Measurements from ENCODE around the gene LNX2. TPM values are rescaled to one million over a fixed set of nuclear protein-coding genes. Genes with fewer than 3 reads are reported as not detected.

LNX2 gene
- total and polyA plus RNA-seq, 2 of the 4 experiments (the other 2 are of a cell fraction): 3.1 to 7.2 TPM

DNA sequence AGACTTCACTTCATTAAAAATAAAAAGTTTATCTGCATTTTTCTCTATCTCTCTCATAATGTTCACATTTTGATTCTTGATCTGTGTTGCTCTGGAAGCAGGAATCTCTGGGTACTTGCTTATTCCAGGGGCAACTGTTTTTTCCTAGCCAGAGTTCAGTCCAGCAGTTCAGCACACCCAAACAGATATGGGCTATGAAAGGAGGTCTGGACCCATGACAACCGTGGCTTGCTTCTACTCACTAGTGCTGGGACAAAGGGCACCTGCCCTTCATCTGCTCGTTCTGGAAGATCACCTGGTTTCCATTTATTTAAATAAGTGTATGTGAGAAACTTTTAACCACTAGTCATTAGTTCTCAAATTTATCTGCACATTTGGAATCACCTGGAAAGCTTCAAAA lies 37.4 kb upstream of the LNX2 start:
- Histone ChIP-seq H3K4me3 (ENCODE audit: insufficient read depth, low read depth, low read length) (no peak overlapping the region), H3K79me1 (ENCODE audit: low read depth in 1 of 2, low read length in 2 of 2) (peaks cover 26 to 41% of the 10 kb centered on the region in 2 experiments), H2AFZ (replicated peaks; ENCODE audit: low read length, poor library complexity) (no peak overlapping the region), H4K8ac (ENCODE audit: low read depth in 2 of 2, low read length in 2 of 2) (peak overlapping the region in 1 of 2 experiments; percentile 12; a peak in 1 of 4 replicates), H3K36me3 (ENCODE audit: control insufficient read depth, insufficient read depth, low read length) (peaks cover 2% of the 10 kb centered on the region), H2AK5ac (ENCODE audit: low read depth, low read length) (no peak overlapping the region), H3K9ac (ENCODE audit: low read depth, low read length) (no peak overlapping the region), H3K18ac (ENCODE audit: low read depth, low read length) (peak overlapping the region; percentile 17; the same call in 1 of the 2 replicates), H3K27me3 (ENCODE audit: control insufficient read depth, insufficient read depth, low read length) (no peaks in the 10 kb centered on the region), H3K23ac (ENCODE audit: low read depth, low read length) (no peak overlapping the region), H3K56ac (ENCODE audit: extremely low read depth, insufficient read depth, low read length) (no peak overlapping the region), H3K9me3 (ENCODE audit: control insufficient read depth, insufficient read depth, low read length) (no peaks in the 10 kb centered on the region), H3K4me1 (ENCODE audit: control insufficient read depth, insufficient read depth, low read length) (peaks cover 5% of the 10 kb centered on the region), H3K4ac (ENCODE audit: low read depth, low read length) (peak overlapping the region; percentile 52; the same call in 1 of the 2 replicates), H4K91ac (ENCODE audit: insufficient read depth, low read depth, low read length) (no peak overlapping the region; the same call in 1 of the 2 replicates), H3K9me1 (ENCODE audit: insufficient read depth, low read length) (peaks cover 10% of the 10 kb centered on the region; the same call in 1 of the 2 replicates), H3K4me2 (ENCODE audit: low read depth, low read length) (no peak overlapping the region), H2BK5ac (ENCODE audit: low read depth, low read length, poor library complexity, severe bottlenecking) (no peak overlapping the region), H2BK15ac (ENCODE audit: low read depth, low read length) (peak overlapping the region; percentile 45; the same call in 1 of the 3 replicates), H2BK120ac (ENCODE audit: low read depth, low read length) (no peak overlapping the region; the same call in 1 of the 2 replicates), H2AK9ac (replicated peaks; ENCODE audit: low read depth, low read length, poor library complexity) (no peak overlapping the region), H3K14ac (replicated peaks; ENCODE audit: low read depth, low read length) (no peak overlapping the region), H3K27ac (ENCODE audit: insufficient read depth, low read length) (no peak overlapping the region; the same call in 1 of the 2 replicates), H4K20me1 (ENCODE audit: insufficient read depth, low read length) (no peaks in the 10 kb centered on the region; the same call in 1 of the 2 replicates), H4K5ac (ENCODE audit: low read depth, low read length) (no peak overlapping the region), H2BK20ac (ENCODE audit: low read depth, low read length) (0 out of 2 replicates have a peak overlapping the region, but pooled peaks have one; percentile 3)
- dilution Hi-C loops (cut with HindIII; ENCODE audit: low sequenced_read_pairs, unreplicated experiment) (no loop called here), in situ Hi-C loops (cut with MboI; ENCODE audit: low sequenced_read_pairs) (no loop called here), intact Hi-C loops (cut with micrococcal nuclease) (no loop called here)
- ATAC-seq (ENCODE audit: low read depth) (no peak), DNase-seq (no peak)
- ChIA-PET POLR2A (ENCODE audit: unreplicated experiment) (no interaction called here), CTCF (no interaction called here)
- no peak for TF ChIP-seq RCOR1 (IDR thresholded peaks at IDR 0.05; ENCODE audit: insufficient replicate concordance, low read length)
- TF ChIP-seq MXI1 (IDR thresholded peaks at IDR 0.05; ENCODE audit: borderline replicate concordance, low read depth, low read length): no peak
- TF ChIP-seq SMC3 (IDR thresholded peaks at IDR 0.05; ENCODE audit: low read depth, low read length): no peak
- TF ChIP-seq CEBPB (IDR thresholded peaks at IDR 0.05; ENCODE audit: low read depth, low read length): no peak
- no peak for TF ChIP-seq MAFK (IDR thresholded peaks at IDR 0.05; ENCODE audit: low read depth, low read length)
- TF ChIP-seq CTCF (conservative IDR thresholded peaks at IDR 0.05; ENCODE audit: low read depth, low read length): no peak
- TF ChIP-seq BHLHE40 (IDR thresholded peaks at IDR 0.05; ENCODE audit: low read depth, low read length): no peak
- TF ChIP-seq RFX5 (IDR thresholded peaks at IDR 0.05; ENCODE audit: low read depth, low read length): no peak
- TF ChIP-seq, protein P1, sequence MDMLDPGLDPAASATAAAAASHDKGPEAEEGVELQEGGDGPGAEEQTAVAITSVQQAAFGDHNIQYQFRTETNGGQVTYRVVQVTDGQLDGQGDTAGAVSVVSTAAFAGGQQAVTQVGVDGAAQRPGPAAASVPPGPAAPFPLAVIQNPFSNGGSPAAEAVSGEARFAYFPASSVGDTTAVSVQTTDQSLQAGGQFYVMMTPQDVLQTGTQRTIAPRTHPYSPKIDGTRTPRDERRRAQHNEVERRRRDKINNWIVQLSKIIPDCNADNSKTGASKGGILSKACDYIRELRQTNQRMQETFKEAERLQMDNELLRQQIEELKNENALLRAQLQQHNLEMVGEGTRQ (IDR thresholded peaks at IDR 0.05; ENCODE audit: low read depth, low read length): no peak
- TF ChIP-seq CHD1 (IDR thresholded peaks at IDR 0.05; ENCODE audit: low read depth, low read length): no peak
- no peak for TF ChIP-seq MAZ (IDR thresholded peaks at IDR 0.05; ENCODE audit: borderline replicate concordance, low read depth, low read length)
- TF ChIP-seq FOS (IDR thresholded peaks at IDR 0.05; ENCODE audit: low read depth, low read length): no peak
- TF ChIP-seq POLR2A (IDR thresholded peaks at IDR 0.05; ENCODE audit: low read depth, low read length): no peak
- no peak for TF ChIP-seq NFE2L2 (IDR thresholded peaks at IDR 0.05; ENCODE audit: low read depth, low read length)
- no CpG with 5 or more reads among the region's 2 CpGs for WGBS, 2 experiments (ENCODE audit: extremely low coverage in 2 of 2, insufficient read length in 1 of 2)
- no TSS peak for BruUV-seq (replicated peaks)
